Duodenal mucosa (tissue), 2 donors: ENCODE measurements around the gene GLRX5.

Experiments used
- H3K27ac ChIP-seq: one replicate; pipeline ENCODE4 v1.7.0; 2013; ENCODE audit warnings: low read depth, low read length
- H3K27me3 ChIP-seq, 2 donors: one replicate each; pipeline ENCODE4 v1.7.0; 2013; ENCODE audit warnings: low read length in 2 of 2, control low read depth in 1 of 2; ENCODE audit not compliant: insufficient read depth in 2 of 2, control insufficient read depth in 1 of 2
- H3K36me3 ChIP-seq, 2 donors: one replicate each; pipeline ENCODE4 v1.7.0; 2013; ENCODE audit warnings: low read length in 2 of 2, control low read depth in 1 of 2; ENCODE audit not compliant: insufficient read depth in 2 of 2, control insufficient read depth in 1 of 2
- H3K4me1 ChIP-seq, 2 donors: one replicate each; pipeline ENCODE4 v1.7.0; 2013; ENCODE audit warnings: low read length in 2 of 2, control low read depth in 1 of 2; ENCODE audit not compliant: insufficient read depth in 2 of 2, control insufficient read depth in 1 of 2
- H3K4me3 ChIP-seq, 2 donors: one replicate each; pipeline ENCODE4 v1.7.0; 2013; ENCODE audit warnings: low read length in 2 of 2, low read depth in 1 of 2
- H3K9ac ChIP-seq, 2 donors: one replicate each; pipeline ENCODE4 v1.7.0; 2013; ENCODE audit warnings: low read length in 2 of 2, low read depth in 1 of 2
- H3K9me3 ChIP-seq, 2 donors: one replicate each; pipeline ENCODE4 v1.7.0; 2013; ENCODE audit warnings: low read length in 2 of 2, control low read depth in 1 of 2; ENCODE audit not compliant: control insufficient read depth in 1 of 2

Gene GLRX5

DNA sequence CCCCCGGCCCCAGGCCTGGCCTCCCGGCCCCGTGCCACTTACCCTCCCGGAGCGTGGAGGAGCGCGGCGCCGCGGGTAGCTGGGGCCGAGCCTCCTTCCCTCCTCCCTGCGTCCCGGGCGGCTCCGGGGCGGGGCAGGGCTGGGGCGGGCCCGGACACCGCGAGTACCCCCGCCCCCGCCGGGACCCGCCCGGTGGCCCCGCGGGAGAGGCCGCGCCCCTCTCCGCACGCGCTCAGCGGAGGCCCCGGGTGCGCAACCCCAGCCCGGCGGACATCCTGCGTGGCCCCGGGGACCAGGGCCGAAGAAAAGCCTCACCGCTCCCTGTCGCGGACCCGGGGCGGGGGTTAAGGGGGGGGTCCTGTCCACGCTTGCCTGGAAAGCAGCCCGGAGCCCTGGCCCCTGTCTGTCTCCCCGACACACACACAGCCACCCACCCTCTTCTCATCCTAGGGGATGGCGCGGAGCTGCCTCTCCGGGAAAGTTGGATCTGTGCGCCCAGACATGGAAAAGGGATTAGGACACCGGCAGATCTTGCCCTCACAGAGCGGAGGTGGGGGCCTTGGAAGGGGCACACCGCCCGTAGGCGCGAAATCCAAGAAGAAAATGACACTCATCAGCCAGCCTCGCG, 18.2 kb upstream of the GLRX5 start, which contains the start of gene SYNE3:
SYNE3 (minus strand) TSS at position 97 of the 628 bp plus-strand sequence. CDS start 40,829 bp downstream, outside the sequence.
- H3K36me3 ChIP-seq = no peaks in the 10 kb centered on the region
- peak within 1 kb of the TSS; percentile 60 to 76 for H3K4me3 ChIP-seq
- no peak within 1 kb of the TSS for H3K27ac ChIP-seq
- peak within 1 kb of the TSS; percentile 45 to 63 for H3K9ac ChIP-seq
- peaks cover 51% of the 10 kb centered on the region in 2 donors for H3K4me1 ChIP-seq
- no peaks in the 10 kb centered on the region for H3K27me3 ChIP-seq
- H3K9me3 ChIP-seq = no peaks in the 10 kb centered on the region

GRCh38 chr14:95518045-95518751, 16.7 kb upstream of the GLRX5 start:
- Histone ChIP-seq H3K36me3 (no peaks in the 10 kb centered on the region), H3K4me1 (peaks cover 56 to 58% of the 10 kb centered on the region in 2 donors), H3K9ac (no peak overlapping the region), H3K27me3 (no peaks in the 10 kb centered on the region), H3K9me3 (no peaks in the 10 kb centered on the region), H3K4me3 (peak overlapping the region in 1 of 2 donors; percentile 19), H3K27ac (no peak overlapping the region)

DNA sequence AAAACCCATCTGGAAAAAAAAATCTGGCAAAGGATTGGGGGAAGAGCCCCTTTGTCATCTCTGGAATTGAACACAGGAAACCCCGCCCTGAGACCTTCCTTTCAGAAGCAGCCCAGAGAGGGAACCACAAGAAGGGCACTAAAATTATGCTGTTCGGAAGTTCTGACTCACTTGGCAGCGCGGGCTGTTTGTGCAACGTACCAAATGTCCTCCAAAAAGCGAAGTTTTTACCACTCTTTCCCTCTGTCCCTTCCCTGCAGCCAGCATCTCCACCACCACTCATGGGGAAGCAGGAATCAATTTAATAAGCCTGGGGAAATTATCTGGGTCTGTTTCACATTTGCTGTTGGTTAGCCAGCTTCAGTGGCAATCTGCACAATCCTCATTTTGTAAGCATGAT, 15.2 kb upstream of the GLRX5 start:
- Histone ChIP-seq H3K9me3 (no peaks in the 10 kb centered on the region), H3K4me3 (no peak overlapping the region), H3K27ac (no peak overlapping the region), H3K9ac (no peak overlapping the region), H3K27me3 (no peaks in the 10 kb centered on the region), H3K4me1 (peaks cover 60 to 66% of the 10 kb centered on the region in 2 donors), H3K36me3 (no peaks in the 10 kb centered on the region)

DNA sequence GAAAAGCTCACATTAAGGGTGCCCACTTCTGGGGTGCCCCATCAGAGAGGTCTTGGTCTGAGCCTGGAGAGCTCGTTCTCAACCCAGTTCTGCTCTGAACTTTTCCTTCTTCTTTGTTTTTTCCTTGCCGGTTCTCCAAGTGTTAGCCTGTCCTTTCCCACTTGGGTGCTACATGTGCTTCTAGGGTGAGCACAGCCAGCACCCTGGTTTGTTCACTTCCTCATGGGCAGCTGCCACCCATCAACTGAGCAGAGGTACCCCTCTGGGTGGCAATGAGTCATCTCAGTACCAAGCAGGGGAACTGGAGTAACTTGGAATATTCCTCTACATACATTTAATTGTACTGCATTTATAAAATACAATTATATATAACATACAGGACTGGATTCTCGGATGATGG, 14.5 kb upstream of the GLRX5 start:
- peaks cover 58 to 63% of the 10 kb centered on the region in 2 donors for H3K4me1 ChIP-seq
- H3K27ac ChIP-seq = no peak overlapping the region
- no peaks in the 10 kb centered on the region for H3K9me3 ChIP-seq
- no peaks in the 10 kb centered on the region for H3K27me3 ChIP-seq
- H3K4me3 ChIP-seq = no peak overlapping the region
- no peaks in the 10 kb centered on the region for H3K36me3 ChIP-seq
- no peak overlapping the region for H3K9ac ChIP-seq

GRCh38 chr14:95521001-95521400, 13.8 kb upstream of the GLRX5 start:
- H3K4me1 ChIP-seq = peaks cover 53 to 56% of the 10 kb centered on the region in 2 donors
- no peak overlapping the region for H3K27ac ChIP-seq
- H3K4me3 ChIP-seq = no peak overlapping the region

GRCh38 chr14:95522116-95522515, 12.7 kb upstream of the GLRX5 start:
- Histone ChIP-seq H3K4me3 (no peak overlapping the region), H3K36me3 (no peaks in the 10 kb centered on the region), H3K9ac (no peak overlapping the region), H3K27me3 (no peaks in the 10 kb centered on the region), H3K27ac (no peak overlapping the region), H3K9me3 (no peaks in the 10 kb centered on the region), H3K4me1 (peaks cover 56 to 58% of the 10 kb centered on the region in 2 donors)

More at GRCh38 chr14:95521001-95521400, 13.8 kb upstream of the GLRX5 start:
- Histone ChIP-seq H3K36me3 (no peaks in the 10 kb centered on the region), H3K9ac (no peak overlapping the region), H3K27me3 (no peaks in the 10 kb centered on the region), H3K9me3 (no peaks in the 10 kb centered on the region)

DNA sequence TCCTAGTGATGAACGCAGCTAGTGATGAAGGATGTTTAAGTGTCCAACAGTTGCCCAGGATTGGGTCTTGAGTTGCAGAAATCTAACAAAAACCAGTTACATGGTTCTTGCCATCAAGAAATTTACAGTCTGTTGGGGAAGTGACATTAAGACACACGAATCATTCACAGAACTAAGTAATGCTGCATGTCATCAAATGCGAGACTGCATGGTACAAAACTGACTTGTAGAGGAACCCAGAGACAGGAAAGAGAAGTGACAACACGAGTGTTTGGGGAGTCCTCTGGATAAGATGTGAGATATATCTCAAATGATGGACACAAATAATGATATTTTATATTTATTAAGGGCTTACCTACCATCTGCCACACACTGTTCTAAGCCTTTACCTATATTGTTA, 12.3 kb upstream of the GLRX5 start:
- Histone ChIP-seq H3K27me3 (no peaks in the 10 kb centered on the region), H3K4me3 (no peak overlapping the region), H3K27ac (no peak overlapping the region), H3K9ac (no peak overlapping the region), H3K9me3 (no peaks in the 10 kb centered on the region), H3K36me3 (no peaks in the 10 kb centered on the region), H3K4me1 (peaks cover 56% of the 10 kb centered on the region in 2 donors)

GRCh38 chr14:95523051-95523814, 11.6 kb upstream of the GLRX5 start:
- Histone ChIP-seq H3K4me3 (peak overlapping the region; percentile 49 to 50), H3K27ac (no peak overlapping the region)

DNA sequence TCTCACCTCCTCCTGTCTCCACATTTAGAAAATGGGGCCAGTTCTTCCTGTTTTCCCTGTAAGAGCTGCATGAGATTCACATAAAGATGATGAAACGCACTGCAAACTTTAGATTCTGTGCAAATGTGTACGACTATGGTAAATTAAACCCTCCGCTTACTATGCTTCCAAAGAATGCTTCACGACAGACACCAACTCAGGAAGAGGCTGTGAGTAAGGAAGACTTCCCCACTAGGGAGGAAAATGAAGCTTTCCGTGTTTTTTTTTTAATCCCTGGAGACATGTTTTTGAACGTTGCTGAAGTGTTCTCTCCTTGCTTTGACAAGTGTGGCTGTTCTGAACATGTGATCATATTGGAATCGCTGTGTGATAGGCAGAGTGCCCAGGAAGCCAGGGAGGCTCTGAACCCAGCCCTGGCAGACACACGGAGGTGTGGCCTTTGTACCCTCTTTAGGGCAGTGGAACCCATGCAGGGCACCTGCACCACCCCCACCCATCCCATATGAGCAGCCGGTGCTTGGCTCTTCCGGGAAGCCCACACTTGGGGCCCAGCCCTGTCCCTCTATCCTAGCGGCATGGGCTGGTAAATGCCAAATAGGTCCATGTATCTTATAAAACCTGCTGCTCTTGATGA, 10.9 kb upstream of the GLRX5 start:
- H3K27me3 ChIP-seq = no peaks in the 10 kb centered on the region
- H3K9me3 ChIP-seq = no peaks in the 10 kb centered on the region
- H3K4me3 ChIP-seq = peak overlapping the region; percentile 49 to 50
- no peaks in the 10 kb centered on the region for H3K36me3 ChIP-seq
- H3K27ac ChIP-seq = no peak overlapping the region
- H3K9ac ChIP-seq = peak overlapping the region; percentile 16 to 39
- H3K4me1 ChIP-seq = peaks cover 45 to 48% of the 10 kb centered on the region in 2 donors

More at GRCh38 chr14:95523051-95523814, 11.6 kb upstream of the GLRX5 start:
- Histone ChIP-seq H3K9ac (peak overlapping the region; percentile 16 to 39), H3K36me3 (no peaks in the 10 kb centered on the region), H3K4me1 (peaks cover 51% of the 10 kb centered on the region in 2 donors), H3K9me3 (no peaks in the 10 kb centered on the region), H3K27me3 (no peaks in the 10 kb centered on the region)
